Measurements from ENCODE around the gene SORL1-AS1.

The SORL1-AS1 gene

GRCh38 chr11:121476379-121477032 is 23.7 kb upstream of the SORL1-AS1 start:
- DNase-seq (ENCODE audit: low spot score), result no peak

- no peak for DNase-seq (ENCODE audit: low spot score)
Measured at GRCh38 chr11:121474680-121475079, 21.9 kb upstream of the SORL1-AS1 start.

DNA sequence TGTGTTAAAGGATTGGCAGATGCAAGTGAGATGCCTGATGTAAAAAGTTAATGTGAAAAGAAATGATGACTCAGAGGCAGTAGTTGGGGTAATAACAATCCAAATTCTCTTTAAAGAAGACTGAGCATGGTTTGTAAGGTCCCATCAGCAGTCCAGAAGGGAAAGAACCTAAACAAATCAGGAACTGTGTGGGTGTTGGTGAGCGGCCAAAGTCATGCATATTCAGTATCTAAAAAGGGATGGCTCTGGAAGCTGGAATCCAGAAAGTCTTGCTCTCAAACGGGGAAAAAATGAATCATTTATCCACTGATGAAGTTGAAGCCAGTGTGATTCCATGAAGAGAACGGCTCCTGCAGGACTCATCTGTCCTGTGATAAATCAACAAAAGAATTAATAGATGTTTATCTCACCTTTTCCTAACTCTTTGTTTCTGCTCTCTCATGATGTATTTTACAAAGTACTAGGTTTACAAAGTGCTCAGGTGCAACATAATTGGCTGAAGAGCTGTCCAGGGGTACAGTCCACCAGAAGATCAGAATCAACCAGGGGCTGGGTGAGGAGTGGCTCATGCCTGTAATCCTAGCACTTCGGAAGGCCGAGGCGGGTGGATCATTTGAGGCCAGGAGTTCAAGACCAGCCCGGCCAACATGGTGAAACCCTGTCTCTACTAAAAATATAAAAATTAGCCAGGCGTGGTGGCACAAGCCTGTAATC is 20.5 kb upstream of the SORL1-AS1 start:
- DNase-seq (ENCODE audit: low spot score), result no peak

- no peak for DNase-seq (ENCODE audit: low spot score)
Measured at GRCh38 chr11:121472312-121472711, 19.5 kb upstream of the SORL1-AS1 start.

- no peak for DNase-seq (ENCODE audit: low spot score)
Measured at GRCh38 chr11:121471167-121471566, 18.4 kb upstream of the SORL1-AS1 start.

DNA sequence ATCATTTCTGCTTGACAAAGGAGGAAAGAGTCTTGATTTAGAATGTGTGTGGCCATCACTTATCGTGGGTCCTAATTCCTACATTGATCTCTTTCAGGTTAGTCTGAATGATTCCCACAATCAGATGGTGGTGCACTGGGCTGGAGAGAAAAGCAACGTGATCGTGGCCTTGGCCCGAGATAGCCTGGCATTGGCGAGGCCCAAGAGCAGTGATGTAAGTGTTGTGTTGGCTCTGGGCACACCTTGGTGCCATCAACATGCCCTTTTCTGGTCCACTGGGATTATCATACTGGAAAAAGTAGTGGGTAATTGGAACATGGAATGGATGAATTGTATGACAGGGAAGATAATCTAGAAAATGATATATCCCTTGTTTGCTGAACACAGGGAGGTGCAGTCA is 17.1 kb upstream of the SORL1-AS1 start:
- no peak for DNase-seq (ENCODE audit: low spot score)

DNA sequence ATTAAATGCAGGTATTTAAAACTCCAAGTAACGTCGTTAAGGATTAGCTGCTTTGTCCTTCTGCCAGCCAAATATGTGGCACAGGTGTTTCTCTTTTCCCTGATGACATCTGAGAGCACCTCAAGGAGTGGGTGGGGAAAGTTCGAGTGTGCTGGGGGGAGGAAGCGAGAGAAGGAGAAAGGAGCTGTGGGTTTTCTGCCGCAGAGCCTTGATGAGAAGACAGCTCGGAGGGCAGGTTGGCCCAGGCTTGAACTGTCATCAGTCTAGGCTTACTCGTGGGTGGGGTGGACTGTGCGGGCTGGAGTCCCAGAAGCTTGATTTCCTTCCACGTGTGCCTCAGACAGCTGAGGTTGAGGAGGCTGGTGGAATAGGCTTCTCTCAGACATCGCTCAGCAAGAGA is 15.2 kb upstream of the SORL1-AS1 start:
- no peak for DNase-seq (ENCODE audit: low spot score)

- no peak for DNase-seq (ENCODE audit: low spot score)
Measured at GRCh38 chr11:121467471-121467870, 14.7 kb upstream of the SORL1-AS1 start.

DNA sequence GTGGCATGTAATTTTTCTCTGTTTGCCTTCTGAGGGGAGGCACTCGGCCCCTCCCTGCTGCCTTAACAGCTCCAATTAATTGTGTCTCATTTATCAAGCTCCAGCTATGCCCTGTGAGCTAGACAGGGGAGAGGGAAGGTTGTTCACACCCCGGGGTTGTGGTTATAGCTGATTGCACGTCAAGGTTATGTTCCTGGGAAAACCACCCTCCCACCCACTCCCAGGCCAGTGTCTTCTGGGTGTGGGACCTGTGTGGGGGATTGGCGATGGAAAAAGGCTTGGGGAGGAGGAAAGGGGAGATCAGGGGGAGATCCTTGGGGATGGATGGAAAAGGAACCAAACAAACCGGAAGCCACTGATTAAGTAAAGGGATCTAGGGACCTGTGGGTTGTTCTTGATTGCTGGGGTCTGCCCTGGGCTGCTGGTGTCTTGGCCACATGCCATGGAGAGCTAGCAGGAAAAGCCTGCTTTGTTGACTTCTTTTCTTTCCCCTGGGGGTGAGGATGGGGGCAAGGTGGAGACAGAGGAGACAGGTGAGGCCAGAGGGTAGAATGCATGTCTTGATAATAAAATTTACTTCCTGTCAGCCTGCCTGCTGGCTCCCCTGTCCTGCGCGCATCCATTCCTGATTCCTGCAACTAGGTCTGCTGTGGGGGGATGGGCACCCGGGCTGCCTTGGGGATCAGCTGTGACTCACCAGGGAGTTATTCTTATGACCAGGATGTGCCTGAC is 13.5 kb upstream of the SORL1-AS1 start:
- DNase-seq (ENCODE audit: low spot score), result peak; percentile 64

GRCh38 chr11:121465709-121466062 is 12.9 kb upstream of the SORL1-AS1 start:
- no peak for DNase-seq (ENCODE audit: low spot score)

- peak; percentile 45 for DNase-seq (ENCODE audit: low spot score)
Measured at GRCh38 chr11:121464352-121464946, 11.7 kb upstream of the SORL1-AS1 start.

DNA sequence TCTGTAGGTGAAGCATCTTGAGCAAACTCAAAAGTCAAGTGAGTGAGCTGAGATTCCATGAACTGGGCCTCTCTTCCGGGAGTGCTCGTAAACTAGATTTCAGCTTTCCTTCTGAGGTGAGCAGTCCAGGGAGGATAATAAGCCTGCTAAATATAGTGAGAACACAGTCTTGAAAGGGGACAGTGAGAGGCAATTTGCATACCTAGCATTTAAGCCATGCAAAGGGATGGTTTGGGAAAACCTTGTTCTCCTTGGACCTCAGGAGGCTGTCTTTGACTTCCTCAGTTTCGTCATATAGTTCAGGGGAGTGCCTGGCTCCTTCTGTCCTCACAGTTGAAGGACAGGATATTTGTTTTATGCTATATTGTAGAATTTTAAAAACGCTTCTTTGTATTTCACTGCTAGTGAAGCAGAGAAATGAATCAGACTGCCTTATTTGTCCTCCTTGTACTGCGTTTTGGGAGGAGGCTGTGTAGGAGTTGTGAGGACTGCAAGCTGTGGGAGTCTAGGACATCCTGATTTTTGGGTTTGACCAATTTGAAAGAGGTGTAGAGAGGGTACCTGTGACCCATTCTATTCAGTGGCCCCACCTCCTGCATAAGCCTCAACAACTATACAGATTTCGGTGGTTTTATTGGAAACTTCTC is 11.0 kb upstream of the SORL1-AS1 start:
- DNase-seq (ENCODE audit: low spot score), result no peak

GRCh38 chr11:121461843-121462242 is 9.1 kb upstream of the SORL1-AS1 start:
- no peak for DNase-seq (ENCODE audit: low spot score)

- no peak for DNase-seq (ENCODE audit: low spot score)
Measured at GRCh38 chr11:121460941-121461514, 8.3 kb upstream of the SORL1-AS1 start.

- DNase-seq (ENCODE audit: low spot score), result peak; percentile 91
Measured at GRCh38 chr11:121459413-121460017, 6.7 kb upstream of the SORL1-AS1 start.

DNA sequence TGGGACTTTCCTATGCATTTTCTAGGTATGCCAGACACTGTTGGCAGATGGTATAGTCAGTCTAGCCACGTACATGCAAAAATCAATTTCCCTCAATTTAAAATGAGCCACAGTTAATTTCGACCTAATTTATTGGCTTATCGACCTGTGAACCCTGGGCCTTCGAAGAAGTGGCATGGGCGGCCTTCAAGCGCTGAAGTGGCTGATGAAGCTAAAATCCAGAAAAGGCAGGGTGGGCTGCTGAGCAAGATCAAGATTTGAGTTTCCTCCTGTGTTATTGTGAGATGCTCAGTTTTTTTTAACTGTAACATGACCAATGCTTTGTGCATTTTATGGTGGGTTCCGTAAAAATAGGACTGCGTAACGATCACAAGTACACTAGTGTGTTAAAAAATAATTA is 5.8 kb upstream of the SORL1-AS1 start:
- DNase-seq (ENCODE audit: low spot score), result no peak

DNA sequence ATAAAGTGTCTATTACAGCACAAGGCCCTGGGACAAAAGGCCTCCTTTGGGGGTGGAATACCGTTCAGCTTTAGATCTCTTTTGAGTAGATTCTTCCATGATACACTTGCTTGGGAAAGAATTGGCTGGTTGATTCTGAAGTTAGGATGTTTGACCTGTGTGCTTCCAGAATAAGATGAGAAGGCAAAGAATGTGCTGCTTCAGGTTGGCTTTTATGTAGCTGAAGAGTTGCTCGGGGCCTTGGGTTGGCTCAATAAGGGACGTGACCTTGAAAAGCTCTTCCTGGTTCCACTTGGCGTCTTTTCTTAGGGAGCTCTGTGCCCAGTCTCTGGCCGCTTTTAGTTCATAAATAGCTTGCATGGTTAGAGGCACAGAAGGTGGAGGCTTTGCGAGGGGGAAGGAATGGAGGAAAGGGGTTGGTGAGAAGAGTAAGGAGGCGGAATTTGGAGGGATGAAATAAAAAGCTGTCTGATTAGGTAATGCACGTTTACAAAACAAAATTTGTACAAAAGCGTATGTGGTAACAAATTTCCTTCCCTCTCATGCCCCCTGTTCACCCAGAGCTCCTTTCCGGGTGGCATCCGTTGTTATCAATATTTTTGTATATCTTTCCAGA is 4.2 kb upstream of the SORL1-AS1 start:
- DNase-seq (ENCODE audit: low spot score), result no peak

DNA sequence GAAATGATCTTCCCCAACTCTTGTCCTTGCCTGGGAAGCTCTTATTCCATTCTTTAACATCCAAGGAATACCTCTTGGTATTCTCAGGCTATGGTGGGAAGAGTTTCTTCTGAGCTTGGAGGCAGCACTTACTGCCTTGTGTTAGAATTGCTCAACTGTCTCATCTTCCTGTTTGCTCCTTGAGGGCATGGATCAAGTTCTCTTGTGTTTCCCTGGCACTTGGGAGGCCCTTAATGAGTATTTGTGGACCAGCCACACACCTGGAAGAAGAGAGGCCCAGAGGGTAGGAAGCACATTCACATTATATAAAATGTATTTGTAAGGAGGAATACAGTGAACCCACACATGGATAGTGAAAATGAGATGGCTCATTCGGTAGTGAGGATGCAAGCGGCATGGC is 3.4 kb upstream of the SORL1-AS1 start:
- DNase-seq (ENCODE audit: low spot score), result no peak

- peak; percentile 85 for DNase-seq (ENCODE audit: low spot score)
Measured at GRCh38 chr11:121455115-121455514, 2.3 kb upstream of the SORL1-AS1 start.

DNA sequence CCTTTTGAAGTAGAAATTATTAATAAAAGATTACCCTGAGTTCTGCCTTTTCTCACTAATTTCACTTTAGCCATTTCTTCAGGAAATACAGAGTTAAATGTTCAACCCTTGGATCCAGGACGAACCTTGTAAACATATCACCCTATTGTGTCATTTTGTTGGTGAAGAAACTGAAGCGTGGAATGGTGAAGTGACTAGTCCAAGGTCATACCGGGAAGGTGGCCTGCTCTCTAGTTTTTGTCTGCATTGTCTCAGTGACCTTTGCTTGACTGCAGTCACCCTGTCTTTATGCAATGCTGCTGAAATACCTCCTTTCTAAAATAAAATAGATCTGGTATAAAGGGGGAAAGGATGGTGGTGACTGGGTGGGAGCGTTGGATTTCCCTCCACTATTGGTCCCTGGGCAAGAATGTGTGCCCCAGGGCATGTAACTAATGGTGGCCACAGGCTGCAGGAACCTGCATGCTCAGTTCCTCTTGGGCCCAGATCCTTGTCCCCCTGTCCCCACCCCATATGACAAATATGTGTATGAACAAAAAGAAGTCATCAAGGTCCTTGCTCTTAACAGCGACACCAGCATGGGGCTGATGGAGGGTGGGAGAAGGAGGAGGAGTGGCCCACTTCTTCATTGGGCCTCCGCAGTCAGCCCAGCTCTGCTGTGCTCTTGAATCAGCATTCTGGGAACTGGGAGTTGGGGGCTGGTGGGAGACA is 977 bp upstream of the SORL1-AS1 start:
- no peak for DNase-seq (ENCODE audit: low spot score)

Data from SK-N-DZ (cell line).